ENCODE results near the gene PDGFC.
"Not testable (repeated sequence)": the region's sequence is repeated elsewhere in the genome, so short reads cannot be mapped to it uniquely, and the experiment has no call there.

Gene PDGFC

DNA sequence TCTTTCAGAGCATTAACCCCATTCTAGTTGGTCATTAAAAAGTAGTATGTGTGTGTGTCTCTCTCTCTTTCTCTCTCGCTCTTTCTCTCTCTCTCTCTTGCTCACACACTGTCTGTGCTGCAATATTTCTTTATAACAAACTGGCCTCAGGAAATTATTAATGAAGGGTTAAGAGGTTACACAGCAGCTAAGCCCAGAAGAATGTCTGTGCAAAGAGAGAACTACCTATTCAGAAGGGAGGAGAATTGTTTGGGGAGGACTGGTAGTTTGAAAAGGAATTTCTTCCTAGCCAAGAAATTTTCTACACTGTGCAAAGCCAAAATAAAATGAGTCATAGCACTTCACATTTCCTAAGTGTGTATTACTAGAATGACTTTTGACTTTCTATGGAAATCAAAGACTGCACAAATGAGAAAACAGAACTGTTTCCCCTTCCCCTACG is 22.2 kb downstream of the PDGFC start:
- DNase-seq, result no peak

DNA sequence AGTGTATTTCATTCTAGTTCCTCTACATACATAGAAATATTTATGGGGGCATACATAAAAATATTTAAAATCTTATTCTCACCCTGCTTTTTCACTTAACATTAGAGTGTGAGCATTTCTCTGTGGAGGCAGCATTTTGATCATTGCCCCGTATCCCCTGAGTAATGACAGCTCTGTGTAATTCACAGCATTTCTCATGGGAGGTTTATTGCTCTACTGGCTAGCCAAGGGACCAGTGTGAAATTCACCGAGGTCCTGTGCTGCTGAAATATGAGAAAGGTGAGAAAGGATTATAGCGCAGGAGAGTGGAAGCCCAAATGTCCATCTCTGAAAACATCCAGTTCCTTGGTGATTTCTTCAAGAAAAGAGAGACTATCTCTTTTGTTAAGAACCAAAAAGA is 22.9 kb downstream of the PDGFC start:
- DNase-seq, result no peak

DNA sequence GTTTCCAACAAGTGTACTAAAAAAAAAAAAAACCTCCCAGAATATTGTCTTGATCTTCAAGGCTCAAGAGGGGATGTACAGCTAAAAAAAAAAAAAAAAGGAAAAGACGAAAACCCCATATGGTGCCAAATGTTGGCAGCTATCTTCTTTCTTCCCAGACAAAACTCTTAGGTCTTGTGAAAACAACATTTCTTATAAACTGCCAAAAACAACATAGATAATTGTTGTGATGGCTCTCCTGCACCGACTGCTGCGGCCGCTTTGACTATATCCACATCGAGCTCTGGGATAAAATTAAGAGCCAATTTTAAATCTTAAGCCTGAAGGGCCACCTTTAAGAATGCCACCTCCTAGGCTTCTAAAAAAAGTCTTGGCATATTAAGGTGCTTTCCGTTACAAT is 23.5 kb downstream of the PDGFC start:
- no peak for DNase-seq

DNA sequence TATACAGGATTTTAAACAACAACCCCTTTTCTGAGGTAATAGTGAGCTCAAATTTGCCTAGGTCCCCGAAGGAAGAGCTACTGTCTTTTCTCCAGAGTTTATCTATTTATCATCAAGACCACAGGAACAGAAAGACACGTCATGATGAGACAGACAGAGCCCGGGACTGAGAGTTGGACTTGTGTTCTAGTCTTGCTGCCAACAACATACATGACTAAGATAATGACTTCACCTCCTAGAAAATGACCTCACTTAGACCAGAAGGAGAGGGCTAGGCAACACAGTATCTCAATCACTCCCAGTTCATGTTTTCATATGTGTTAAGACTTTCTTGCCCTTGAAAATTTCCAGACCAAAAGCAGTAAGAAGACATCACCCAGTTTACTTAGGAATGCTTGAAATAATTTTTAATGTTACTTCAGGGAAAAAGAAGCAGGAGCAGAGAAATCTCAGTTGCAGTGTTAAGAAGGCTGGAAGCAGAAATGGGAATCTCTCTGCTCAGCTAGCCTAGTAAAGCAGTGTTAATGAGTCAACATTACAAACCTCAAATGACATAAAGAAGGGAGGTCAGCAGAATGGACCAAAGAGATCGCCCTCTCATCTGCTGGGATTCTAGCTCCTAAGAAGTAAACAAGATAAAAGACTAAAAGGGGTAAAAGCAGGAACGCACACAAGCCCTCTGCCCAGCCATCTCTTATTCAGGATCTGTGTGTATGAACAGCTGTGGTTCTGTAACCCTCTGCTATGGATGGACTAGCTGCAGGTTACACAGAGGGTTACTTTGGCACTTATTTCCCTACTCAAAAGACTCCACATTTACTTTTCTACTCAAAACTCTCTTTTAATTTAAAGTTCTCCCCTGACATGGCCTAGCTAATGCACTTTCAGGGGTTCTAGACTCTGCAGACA is 24.8 kb downstream of the PDGFC start:
- no peak for DNase-seq

DNA sequence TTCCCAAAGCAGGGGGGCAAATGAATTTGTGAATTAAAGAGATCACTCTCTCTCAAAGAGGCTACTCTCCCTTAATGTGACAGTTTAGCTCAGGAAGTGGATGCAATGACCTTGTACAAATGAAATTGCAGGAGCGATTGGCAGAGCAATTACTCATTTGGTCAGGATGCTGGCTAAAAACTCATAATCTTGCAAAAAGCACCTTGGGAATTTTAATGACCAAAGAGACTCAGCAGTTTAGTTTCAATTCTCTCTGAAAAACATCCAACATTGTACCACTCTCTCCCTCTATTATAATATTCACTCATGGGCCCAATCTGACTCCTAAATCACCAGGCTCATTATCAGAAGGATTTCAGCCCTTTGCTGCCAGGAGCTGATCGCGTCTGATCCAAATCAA is 26.1 kb downstream of the PDGFC start:
- no peak for DNase-seq

DNA sequence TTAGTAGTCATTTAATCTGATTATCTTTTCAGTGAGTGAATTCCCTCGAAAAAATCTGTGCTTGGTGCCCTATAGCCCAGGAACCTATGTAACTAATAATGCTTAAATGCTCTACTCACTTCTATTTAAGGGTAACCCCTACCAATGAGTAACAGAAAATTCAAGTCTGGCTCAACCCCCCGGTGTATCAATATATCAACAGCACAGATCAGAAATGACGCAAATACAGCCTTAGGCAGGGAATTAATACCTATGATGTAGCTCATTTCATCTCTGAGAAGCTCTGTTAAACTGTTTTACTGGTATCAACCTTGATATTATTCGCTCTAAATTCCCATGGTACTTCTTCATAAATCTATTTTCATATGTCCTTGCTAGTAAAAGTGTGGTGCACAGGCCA is 28.6 kb downstream of the PDGFC start:
- no peak for DNase-seq

DNA sequence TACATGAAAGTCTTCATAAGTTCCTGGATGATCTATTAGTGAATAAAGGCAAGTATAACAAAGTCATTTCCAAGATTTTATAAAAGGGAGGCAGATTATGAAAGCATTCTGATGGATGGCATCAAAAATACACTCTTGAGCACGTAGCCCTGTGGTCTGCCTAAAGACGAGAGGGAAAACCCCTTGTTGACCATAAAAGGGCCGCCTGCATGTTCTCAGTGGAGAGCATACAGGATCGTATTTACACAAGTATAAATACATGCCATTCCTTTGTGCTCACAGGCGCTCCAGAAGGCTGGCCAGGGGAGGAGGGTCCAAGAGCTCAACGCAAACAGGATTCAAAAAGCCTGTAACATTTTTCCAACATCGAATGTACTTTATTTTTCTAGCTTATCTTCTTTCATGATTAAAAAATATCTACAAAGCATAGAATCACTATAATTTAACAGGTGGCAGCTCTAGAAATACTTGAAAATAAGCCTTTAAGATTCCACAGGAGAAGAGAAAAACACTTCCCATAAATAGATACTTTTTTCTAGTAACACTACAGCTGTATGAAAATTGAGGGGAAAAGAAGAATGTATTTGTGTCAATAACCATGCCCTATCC is 29.6 kb downstream of the PDGFC start:
- peak; percentile 39 for DNase-seq

DNA sequence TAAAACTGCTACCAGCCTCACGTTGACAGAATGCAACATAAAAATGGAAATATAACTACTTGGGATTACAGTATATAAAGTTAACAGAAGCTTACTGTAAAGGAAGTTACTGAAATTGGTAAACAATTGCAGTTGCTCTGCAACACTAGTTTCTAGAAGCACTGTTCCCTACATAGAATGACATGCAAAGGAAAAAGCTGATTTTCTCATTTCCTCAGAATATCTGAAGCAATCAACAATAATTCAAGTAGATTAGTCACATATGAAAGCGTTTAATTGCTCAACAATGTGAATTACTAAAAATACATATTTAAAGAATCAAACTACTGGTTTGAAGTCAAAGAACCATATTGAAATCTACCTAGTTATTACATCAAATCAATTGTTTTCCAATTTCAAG is 31.8 kb downstream of the PDGFC start:
- no peak for DNase-seq

DNA sequence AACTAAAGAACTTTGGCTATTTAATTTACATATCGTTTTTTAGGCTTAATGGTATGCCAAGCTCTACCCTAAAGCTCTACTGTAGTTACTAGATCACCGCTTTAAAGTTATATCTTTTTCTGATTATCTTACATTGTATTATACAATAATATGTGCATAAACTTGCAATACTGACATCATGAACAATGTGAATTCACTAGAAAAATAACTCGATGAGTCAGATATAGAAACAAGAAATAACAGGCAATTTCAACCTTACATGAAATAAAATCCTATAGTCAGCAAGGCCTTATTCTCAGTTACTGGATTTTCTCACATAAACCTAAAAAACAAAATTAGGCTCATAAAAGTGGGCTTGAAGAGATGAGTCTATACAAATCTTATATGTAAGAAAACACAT is 32.5 kb downstream of the PDGFC start:
- DNase-seq, result no peak

DNA sequence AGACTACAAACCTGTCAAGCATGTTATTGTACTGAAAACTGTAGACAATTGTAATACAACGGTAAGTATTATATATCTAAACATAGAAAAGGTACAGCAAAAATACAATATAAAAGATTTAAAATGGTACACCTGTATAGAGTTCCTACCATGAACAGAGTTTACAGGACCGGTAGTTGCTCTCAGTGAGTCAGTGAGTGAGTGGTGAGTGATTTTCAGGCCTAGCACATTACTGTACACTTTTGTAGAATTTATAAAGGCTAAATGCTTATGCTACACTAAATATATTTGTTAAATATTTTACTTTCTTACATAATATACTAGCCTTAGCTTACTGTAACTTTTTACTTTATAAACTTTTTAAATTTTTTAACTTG is 37.4 kb downstream of the PDGFC start:
- no peak for DNase-seq

DNA sequence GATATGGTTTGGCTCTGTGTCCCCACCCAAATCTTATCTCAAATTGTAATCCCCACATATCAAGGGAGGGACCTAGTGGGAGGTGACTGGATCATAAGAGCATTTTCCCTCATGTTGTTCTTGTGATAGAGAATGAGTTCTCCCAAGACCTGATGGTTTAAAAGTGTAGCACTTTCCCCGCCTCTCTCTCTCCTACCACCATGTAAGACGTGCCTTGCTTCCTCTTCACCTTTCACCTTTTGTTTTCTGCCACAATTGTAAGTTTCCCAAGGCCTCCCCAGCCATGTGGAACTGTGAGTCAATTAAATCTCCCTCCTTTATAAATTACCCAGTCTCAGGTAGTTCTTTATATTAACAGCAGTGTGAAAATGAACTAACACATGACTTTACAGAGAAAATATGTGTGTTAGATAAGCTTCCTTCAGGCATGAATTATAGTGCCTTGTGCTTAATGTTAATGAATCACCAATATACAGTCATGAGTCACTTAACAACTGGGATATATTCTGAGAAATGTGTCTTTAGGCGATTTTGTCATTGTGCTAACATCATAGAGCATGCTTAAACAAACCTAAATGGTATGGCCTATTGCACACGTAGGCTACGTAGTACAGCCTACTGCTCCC is 37.9 kb downstream of the PDGFC start:
- DNase-seq, result no peak

DNA sequence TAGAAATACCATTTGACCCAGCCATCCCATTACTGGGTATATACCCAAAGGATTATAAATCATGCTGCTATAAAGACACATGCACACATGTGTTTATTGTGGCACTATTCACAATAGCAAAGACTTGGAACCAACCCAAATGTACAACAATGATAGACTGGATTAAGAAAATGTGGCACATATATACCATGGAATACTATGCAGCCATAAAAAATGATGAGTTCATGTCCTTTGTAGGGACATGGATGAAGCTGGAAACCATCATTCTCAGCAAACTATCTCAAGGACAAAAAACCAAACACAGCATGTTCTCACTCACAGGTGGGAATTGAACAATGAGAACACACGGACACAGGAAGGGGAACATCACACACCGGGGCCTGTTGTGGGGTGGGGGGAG is 39.2 kb downstream of the PDGFC start:
- not testable (repeated sequence) for DNase-seq

DNA sequence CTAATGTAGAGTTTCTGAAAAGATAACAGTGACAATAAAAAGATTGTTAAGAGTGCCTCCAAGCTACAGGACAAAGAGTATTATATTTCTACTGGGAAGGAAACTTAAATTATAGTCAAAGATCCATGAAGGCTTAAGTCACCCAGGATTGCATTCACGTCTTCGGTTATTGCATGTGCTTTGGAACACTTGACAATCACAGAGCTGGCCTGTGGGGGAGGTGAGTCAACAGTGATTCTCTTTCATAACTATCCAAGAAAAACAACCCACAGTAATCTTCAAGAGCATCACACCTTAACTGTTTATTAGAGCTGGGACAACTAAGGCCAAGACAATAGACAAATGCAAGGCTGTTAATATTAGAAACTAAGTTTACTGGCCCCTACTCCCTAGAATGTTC is 40.3 kb downstream of the PDGFC start:
- DNase-seq, result no peak

DNA sequence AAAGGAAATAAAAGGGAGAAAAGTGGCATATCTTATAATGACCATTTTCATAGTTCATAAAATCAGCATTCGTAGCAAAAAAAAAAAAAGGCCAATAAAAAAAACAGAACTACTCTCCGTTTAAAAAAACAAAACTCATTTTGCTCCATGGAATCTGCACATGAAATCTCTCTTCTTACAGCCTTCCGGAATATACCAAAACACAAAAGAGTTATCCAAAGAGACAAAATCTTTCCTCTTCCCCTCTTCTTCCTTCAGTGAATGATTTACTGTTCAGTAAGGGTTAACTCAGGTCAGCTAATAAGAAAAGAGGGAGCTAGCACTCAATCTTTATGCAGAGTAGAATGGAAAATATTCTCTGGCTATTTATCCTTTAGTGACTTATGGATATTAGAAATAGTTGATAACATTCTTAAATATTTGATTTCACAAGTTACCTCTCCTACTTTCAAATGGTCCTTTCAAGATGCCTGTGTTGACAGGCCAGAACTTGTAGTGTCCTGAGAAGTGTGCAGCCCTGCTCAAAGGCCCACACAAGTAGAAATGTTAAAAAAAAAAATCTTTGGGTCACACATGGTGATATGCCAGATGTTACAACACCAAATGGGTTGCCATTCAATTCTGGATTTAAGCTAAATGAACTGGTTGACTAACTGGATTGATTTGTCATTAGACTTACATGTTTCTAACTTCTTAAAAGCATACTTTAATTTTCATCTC is 42.1 kb downstream of the PDGFC start:
- DNase-seq, result no peak

DNA sequence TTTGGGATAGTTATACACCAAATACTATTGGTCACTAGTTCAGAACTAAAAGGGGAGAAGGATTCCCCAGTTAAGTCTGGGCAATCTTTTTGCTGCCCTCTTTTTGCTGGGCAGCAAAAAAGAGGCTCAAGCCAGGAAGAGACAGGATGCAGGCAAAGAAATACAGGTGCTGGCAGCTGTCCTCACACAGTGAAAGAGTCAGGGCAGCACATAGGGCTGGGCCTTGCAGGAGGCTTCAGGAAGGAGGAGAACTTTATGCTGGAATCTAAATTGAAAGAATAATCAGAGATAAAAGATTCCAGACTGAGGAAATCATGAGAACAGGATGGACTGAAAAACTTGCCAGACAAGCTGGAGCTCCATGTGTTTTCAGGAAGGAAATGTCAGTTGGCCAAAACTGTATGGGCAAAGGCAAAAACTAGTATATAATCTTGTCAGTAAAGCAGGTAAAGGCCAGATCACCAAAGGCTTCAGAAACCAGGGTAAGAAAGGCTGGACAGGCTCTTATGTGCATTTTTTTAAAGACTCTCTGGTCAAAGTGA is 46.8 kb downstream of the PDGFC start:
- no peak for DNase-seq

DNA sequence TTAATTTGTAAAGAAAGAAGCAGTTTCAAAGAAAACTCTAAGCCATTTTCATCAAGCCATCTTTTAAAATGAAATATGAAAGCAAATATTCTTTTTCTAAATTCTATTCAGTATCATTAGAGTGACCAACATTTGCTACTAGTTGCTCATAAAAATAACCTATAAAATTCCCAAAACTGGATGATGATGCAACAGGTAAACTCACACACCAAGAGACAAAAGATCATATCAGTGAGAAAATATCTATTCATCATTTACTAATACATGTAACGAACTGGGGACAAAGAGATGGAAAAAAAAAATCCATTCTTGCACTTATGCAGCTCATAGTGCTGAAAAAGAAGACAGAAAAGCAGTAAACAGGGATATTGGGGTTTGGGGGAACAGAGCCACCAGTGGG is 48.1 kb downstream of the PDGFC start:
- DNase-seq, result no peak

DNA sequence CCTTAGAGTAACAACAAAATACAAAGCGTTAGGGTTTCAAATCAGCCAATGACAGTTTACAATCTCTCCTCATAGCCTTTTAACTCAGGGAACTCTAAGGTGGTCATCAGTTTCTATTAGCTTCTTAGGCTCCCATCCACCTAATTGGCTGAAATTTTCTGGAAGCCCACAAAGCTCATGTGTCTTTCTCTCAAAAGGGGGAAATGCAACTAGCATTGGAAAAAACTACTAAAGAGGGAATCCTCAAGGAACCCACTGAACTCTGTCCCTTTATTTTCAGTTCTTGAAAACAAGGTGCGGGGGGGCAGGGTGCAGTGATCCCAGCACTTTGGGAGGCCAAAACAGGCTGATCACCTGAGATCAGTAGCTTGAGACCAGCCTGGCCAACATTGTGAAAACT is 56.4 kb downstream of the PDGFC start:
- DNase-seq, result no peak

DNA sequence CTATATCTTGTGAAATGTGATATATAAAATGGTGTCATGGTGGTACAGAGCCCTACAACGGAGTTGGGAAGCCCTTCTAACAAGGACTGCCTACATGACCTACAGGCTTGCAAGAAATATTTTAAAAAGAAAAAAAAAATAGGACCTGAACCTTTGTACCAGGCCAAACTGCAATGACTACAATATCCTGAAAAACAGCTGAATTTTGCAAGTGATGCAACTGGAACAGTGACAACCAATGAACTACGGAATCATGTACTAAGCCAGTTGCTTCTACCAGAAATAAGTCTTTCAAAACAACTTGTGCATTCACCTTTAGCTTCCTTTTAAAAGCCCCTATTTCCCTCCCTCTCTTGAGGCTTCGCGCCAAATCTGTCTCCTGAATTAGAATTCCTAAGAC is 58.4 kb downstream of the PDGFC start:
- no peak for DNase-seq

DNA sequence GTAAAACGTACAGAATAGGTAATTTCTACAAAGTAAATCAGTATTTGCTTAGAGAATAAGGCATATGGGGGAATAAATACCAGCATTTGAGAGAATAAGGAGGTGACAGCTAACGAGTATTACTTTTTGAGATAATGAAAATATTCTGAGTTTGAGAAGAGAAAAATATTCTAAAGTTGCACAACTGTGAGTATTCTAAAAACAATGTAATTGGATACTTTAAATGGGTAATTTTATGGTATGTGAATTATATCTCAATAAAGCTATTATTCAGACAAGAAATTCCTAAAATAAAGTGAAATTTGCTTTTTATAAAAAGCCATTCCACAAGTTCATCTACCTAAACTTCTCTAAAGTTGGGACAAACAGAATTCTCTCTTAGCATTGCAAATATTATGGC is 62.6 kb downstream of the PDGFC start:
- DNase-seq, result no peak

DNA sequence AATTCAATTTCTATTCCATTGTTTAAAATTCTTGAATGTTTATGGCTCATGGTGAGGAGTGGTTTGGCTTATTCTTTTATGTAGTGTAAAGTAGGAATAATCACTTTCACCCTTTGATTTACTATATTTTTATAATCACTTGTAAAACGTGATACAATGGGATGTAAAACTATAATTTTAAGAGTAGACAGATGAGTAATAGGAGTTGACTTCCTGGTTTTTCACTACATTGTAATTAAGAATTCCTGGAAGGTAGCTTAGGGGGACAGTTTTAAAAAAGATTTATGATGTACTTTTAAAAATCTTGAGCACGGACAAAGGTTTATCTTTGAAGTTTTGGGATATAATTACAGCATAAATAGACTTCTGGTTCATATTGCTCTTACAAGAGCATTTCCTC is 65.3 kb downstream of the PDGFC start:
- peak; percentile 69 for DNase-seq

DNA sequence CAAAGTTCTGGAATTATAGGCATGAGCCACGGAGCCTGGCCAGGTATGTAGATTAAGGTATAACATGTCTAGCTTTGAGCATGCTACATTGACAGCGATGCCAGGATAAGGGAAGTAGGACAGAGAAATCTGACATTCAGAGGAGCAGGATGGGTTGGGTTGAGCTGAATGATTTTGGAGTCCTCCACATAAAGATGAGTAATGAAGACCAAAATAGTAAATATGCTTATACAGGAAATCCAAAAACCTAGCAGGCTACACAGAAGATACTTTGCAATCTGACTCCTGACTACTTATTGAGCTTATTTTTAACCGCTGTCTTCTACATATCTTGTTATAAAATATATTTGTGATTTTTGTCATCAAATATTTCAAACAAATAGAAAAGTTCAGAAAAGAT is 69.7 kb downstream of the PDGFC start:
- no peak for DNase-seq

DNA sequence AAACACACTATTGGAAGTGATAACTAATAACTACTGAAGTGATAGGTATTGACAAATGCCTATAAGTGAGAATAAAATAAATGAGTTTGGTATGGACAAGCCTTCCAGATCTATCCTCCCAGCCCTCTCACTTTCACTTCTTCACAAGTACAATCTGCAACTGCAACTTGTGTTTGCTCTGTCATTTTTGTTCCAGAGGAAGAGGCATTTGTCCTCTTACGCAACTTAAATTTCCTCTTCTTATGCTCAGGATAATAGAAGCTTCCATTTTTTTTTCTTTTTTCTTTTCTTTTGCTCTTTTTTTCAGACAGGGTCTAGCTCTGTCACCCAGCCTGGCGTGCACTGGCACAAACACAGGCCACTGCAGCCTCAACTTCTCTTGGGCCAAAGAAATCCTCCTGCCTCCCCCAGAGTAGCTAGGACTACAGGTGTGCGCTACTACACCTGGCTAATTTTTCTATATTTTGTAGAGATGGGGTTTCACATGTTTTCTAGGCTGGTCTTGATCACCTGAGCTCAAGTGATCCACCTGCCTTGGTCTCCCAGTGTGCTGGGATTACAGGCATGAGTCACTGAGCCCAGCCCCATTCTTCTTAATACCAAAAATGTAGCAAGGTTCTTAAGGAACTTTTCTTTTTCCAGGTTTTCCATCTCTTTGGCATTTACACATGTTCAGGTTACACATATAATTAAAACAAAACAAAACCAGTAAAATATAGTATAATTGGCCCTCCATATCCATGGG is 73.1 kb downstream of the PDGFC start:
- no peak for DNase-seq

DNA sequence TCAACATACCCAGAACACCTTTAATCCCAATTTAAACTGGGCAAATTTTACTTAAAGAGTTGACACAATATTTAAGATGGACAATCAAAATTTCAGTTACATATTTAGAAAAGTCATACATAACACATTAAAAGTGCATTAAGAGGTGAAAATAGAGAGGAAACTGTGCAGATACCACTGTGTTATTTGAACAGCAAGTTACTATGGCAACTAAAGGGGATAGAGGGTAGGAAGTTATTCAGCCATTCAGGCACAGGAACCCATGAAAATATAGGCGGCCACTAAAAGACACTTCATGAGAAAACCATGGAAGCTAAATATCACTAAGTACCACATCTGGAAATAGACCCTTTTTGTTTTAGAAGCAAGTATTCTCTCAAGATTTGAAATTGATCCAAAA is 75.1 kb downstream of the PDGFC start:
- no peak for DNase-seq

Data from NCI-H1417 treated with DMSO at 0.1 percent for 48 hours (cell line).